Mesenchymal stem cell (in vitro differentiated cells and primary cell): Measurements from ENCODE around the gene C4BPB.
A peak's percentile ranks its signal among the peaks of the same experiment; 100 is the strongest.

Experiments
- DNase-seq: peaks from one replicate; pipeline ENCODE4 v3.0.0-alpha.2; 2013
- H2AFZ ChIP-seq: one replicate; pipeline ENCODE4 v1.6.1; 2013; ENCODE audit warnings: low read depth, mild to moderate bottlenecking, control low read depth, inconsistent platforms, low read length, moderate library complexity
- H2AK5ac ChIP-seq: 2 replicates; pipeline ENCODE4 v1.6.1; 2013; ENCODE audit warnings: low read length, moderate library complexity, mild to moderate bottlenecking, inconsistent platforms; ENCODE audit not compliant: severe bottlenecking
- H2BK120ac ChIP-seq: one replicate; pipeline ENCODE4 v1.6.1; 2013; ENCODE audit warnings: low read depth, mild to moderate bottlenecking, inconsistent platforms, low read length, moderate library complexity
- H2BK12ac ChIP-seq, 2 experiments: one replicate each; pipeline ENCODE4 v1.6.1; 2013; ENCODE audit warnings: inconsistent platforms in 2 of 2, low read length in 2 of 2, mild to moderate bottlenecking in 2 of 2, moderate library complexity in 2 of 2, control low read depth in 1 of 2
- H2BK15ac ChIP-seq: one replicate; pipeline ENCODE4 v1.6.1; 2013; ENCODE audit warnings: mild to moderate bottlenecking, low read depth, inconsistent platforms; ENCODE audit not compliant: poor library complexity, severe bottlenecking
- H2BK5ac ChIP-seq: 2 replicates; pipeline ENCODE4 v1.6.1; 2013; ENCODE audit warnings: low read depth, mild to moderate bottlenecking, low read length, control low read depth, inconsistent platforms; ENCODE audit not compliant: poor library complexity, severe bottlenecking
- H3K14ac ChIP-seq, 2 experiments: one replicate each; pipeline ENCODE4 v1.6.1; 2013; ENCODE audit warnings: inconsistent platforms in 2 of 2, low read length in 2 of 2, control low read depth in 1 of 2, mild to moderate bottlenecking in 1 of 2, moderate library complexity in 1 of 2
- H3K18ac ChIP-seq, 2 experiments: one replicate each; pipeline ENCODE4 v1.6.1; 2013; ENCODE audit warnings: inconsistent platforms in 2 of 2, low read length in 2 of 2, control low read depth in 1 of 2, low read depth in 1 of 2, mild to moderate bottlenecking in 1 of 2
- H3K23ac ChIP-seq, 2 experiments: one replicate each; pipeline ENCODE4 v1.6.1; 2013; ENCODE audit warnings: inconsistent platforms in 2 of 2, low read length in 2 of 2, mild to moderate bottlenecking in 2 of 2, moderate library complexity in 2 of 2, control low read depth in 1 of 2
- H3K27ac ChIP-seq: 2 replicates; pipeline ENCODE4 v1.5.1; 2013; ENCODE audit warnings: mild to moderate bottlenecking, moderate library complexity, low read length, control low read depth, inconsistent platforms; ENCODE audit not compliant: poor library complexity, severe bottlenecking
- H3K27me3 ChIP-seq, 2 experiments: 2 replicates each; pipeline versions ENCODE4 v1.6.1 to v1.7.0; 2013; ENCODE audit warnings: low read length in 2 of 2, mild to moderate bottlenecking in 2 of 2, moderate library complexity in 2 of 2, control low read depth in 1 of 2, inconsistent platforms in 1 of 2; ENCODE audit not compliant: control insufficient read depth in 1 of 2, insufficient read depth in 1 of 2
- H3K36me3 ChIP-seq, 2 experiments: 2 replicates each; pipeline versions ENCODE4 v1.6.1 to v1.7.0; 2013; ENCODE audit warnings: low read length in 2 of 2, control low read depth in 1 of 2, inconsistent platforms in 1 of 2, low read depth in 1 of 2, mild to moderate bottlenecking in 1 of 2; ENCODE audit not compliant: insufficient read depth in 2 of 2, control insufficient read depth in 1 of 2
- H3K4ac ChIP-seq, 2 experiments: one replicate each; pipeline ENCODE4 v1.6.1; 2013; ENCODE audit warnings: inconsistent platforms in 2 of 2, low read length in 2 of 2, mild to moderate bottlenecking in 2 of 2, moderate library complexity in 2 of 2, control low read depth in 1 of 2, low read depth in 1 of 2
- H3K4me1 ChIP-seq: 2 replicates; pipeline ENCODE4 v1.6.1; 2013; ENCODE audit warnings: low read depth, low read length, control low read depth; ENCODE audit not compliant: control insufficient read depth, insufficient read depth
- H3K4me2 ChIP-seq: 2 replicates; pipeline ENCODE4 v1.6.1; 2013; ENCODE audit warnings: low read length, mild to moderate bottlenecking, inconsistent platforms; ENCODE audit not compliant: poor library complexity, severe bottlenecking
- H3K4me3 ChIP-seq, 2 experiments: 2 replicates each; pipeline versions ENCODE4 v1.5.1 to v1.7.0; 2013; ENCODE audit warnings: low read length in 2 of 2, mild to moderate bottlenecking in 2 of 2, control low read depth in 1 of 2, low read depth in 1 of 2; ENCODE audit not compliant: insufficient read depth in 1 of 2
- H3K79me1 ChIP-seq: replicated peaks from 2 replicates; pipeline ENCODE4 v1.6.1; 2013; ENCODE audit warnings: mild to moderate bottlenecking, control low read depth, low read length, inconsistent platforms; ENCODE audit not compliant: poor library complexity, severe bottlenecking
- H3K9ac ChIP-seq: 2 replicates; pipeline ENCODE4 v1.7.0; 2013; ENCODE audit warnings: mild to moderate bottlenecking, low read length, moderate library complexity
- H3K9me3 ChIP-seq: 2 replicates; pipeline ENCODE4 v1.7.0; 2013; ENCODE audit warnings: mild to moderate bottlenecking, low read length; ENCODE audit not compliant: control insufficient read depth
- H4K8ac ChIP-seq: one replicate; pipeline ENCODE4 v1.6.1; 2013; ENCODE audit warnings: inconsistent platforms, mild to moderate bottlenecking, low read length, moderate library complexity
- H4K91ac ChIP-seq: one replicate; pipeline ENCODE4 v1.6.1; 2013; ENCODE audit warnings: mild to moderate bottlenecking, low read length, inconsistent platforms
- WGBS: methylation state at CpG from one replicate; pipeline ENCODE4 v1.1.7; 2013; ENCODE audit warnings: mixed read lengths; 5-methylcytosine and 5-hydroxymethylcytosine counted together

The C4BPB gene

GRCh38 chr1:207073906-207074820 is 14.5 kb upstream of the C4BPB start:
- no peak for DNase-seq
- H4K91ac ChIP-seq, result no peak overlapping the region
- WGBS, result 89% methylated on average over 4 of the region's 4 CpGs

GRCh38 chr1:207076181-207076955 is 12.3 kb upstream of the C4BPB start:
- Histone ChIP-seq H3K9ac (no peak overlapping the region), H3K27ac (no peak overlapping the region), H3K4me3 (no peak overlapping the region), H3K4ac (no peak overlapping the region), H3K27me3 (no peaks in the 10 kb centered on the region), H3K36me3 (peaks cover 8 to 43% of the 10 kb centered on the region in 2 experiments), H4K91ac (no peak overlapping the region), H2BK15ac (no peak overlapping the region), H4K8ac (no peak overlapping the region), H3K4me2 (no peak overlapping the region), H3K23ac (no peak overlapping the region), H2BK12ac (no peak overlapping the region), H3K4me1 (no peaks in the 10 kb centered on the region), H3K9me3 (no peaks in the 10 kb centered on the region), H2AK5ac (no peak overlapping the region), H3K79me1 (no peaks in the 10 kb centered on the region), H2BK5ac (no peak overlapping the region), H3K18ac (no peak overlapping the region), H2AFZ (no peak overlapping the region), H2BK120ac (no peak overlapping the region), H3K14ac (no peak overlapping the region)
- DNase-seq, result no peak
- 93% methylated on average over 4 of the region's 5 CpGs for WGBS

More at GRCh38 chr1:207073906-207074820, 14.5 kb upstream of the C4BPB start:
- Histone ChIP-seq H2BK5ac (no peak overlapping the region), H3K14ac (no peak overlapping the region), H2AK5ac (no peak overlapping the region), H2BK12ac (no peak overlapping the region), H3K27me3 (no peaks in the 10 kb centered on the region), H3K9ac (peak overlapping the region; percentile 20), H3K4ac (no peak overlapping the region), H3K4me2 (no peak overlapping the region), H2BK15ac (no peak overlapping the region), H3K36me3 (peaks cover 19 to 57% of the 10 kb centered on the region in 2 experiments), H4K8ac (no peak overlapping the region), H3K4me3 (peak overlapping the region in 1 of 2 experiments; percentile 9), H3K18ac (no peak overlapping the region), H3K9me3 (no peaks in the 10 kb centered on the region), H3K23ac (no peak overlapping the region), H2AFZ (no peak overlapping the region), H3K27ac (no peak overlapping the region), H3K79me1 (no peaks in the 10 kb centered on the region), H2BK120ac (no peak overlapping the region), H3K4me1 (no peaks in the 10 kb centered on the region)

GRCh38 chr1:207077012-207077411 is 11.6 kb upstream of the C4BPB start:
- Histone ChIP-seq H3K36me3 (peaks cover 6 to 40% of the 10 kb centered on the region in 2 experiments), H3K9me3 (no peaks in the 10 kb centered on the region), H3K14ac (no peak overlapping the region), H3K27ac (no peak overlapping the region), H3K4me1 (no peaks in the 10 kb centered on the region), H3K4me3 (no peak overlapping the region), H3K9ac (no peak overlapping the region), H4K91ac (no peak overlapping the region), H3K79me1 (no peaks in the 10 kb centered on the region), H2BK12ac (no peak overlapping the region), H4K8ac (no peak overlapping the region), H2AK5ac (no peak overlapping the region), H3K4ac (no peak overlapping the region), H3K23ac (no peak overlapping the region), H3K18ac (no peak overlapping the region), H2BK15ac (no peak overlapping the region), H3K27me3 (no peaks in the 10 kb centered on the region), H2BK5ac (no peak overlapping the region), H2AFZ (no peak overlapping the region), H2BK120ac (no peak overlapping the region), H3K4me2 (no peak overlapping the region)
- 91% methylated on average over 1 of the region's 1 CpG for WGBS
- no peak for DNase-seq
